Central memory CD8-positive, alpha-beta T cell (primary cell): ENCODE results near the gene CMIP.

Source experiments
- ATAC-seq: fragments of 150-1000 bp; cut with Tn5 transposase; replicated peaks from 2 replicates; pipeline ENCODE4 v1.10.0; 2022; ENCODE audit warnings: mild to moderate bottlenecking, moderate FRiP score, moderate number of reproducible peaks; ENCODE audit not compliant: poor library complexity, severe bottlenecking; ENCODE audit errors: extremely low read depth
- DNase-seq, 2 donors: peaks; one replicate each; pipeline ENCODE4 v3.0.0; 2021; ENCODE audit warnings: low spot score in 2 of 2
- H3K27ac Mint-ChIP-seq: one replicate; pipeline ENCODE4 v1.8.0; 2022; ENCODE audit warnings: low read depth, mild to moderate bottlenecking, moderate library complexity, mixed read lengths
- H3K27me3 Mint-ChIP-seq: one replicate; pipeline ENCODE4 v1.8.0; 2022; ENCODE audit warnings: mixed read lengths
- H3K36me3 Mint-ChIP-seq: one replicate; pipeline ENCODE4 v1.8.0; 2022; ENCODE audit warnings: mild to moderate bottlenecking, moderate library complexity, mixed read lengths; ENCODE audit not compliant: insufficient read depth
- H3K4me1 Mint-ChIP-seq: one replicate; pipeline ENCODE4 v1.8.0; 2022; ENCODE audit warnings: mixed read lengths
- H3K4me3 Mint-ChIP-seq: one replicate; pipeline ENCODE4 v1.8.0; 2022; ENCODE audit warnings: mild to moderate bottlenecking, moderate library complexity, mixed read lengths
- H3K9me3 Mint-ChIP-seq: one replicate; pipeline ENCODE4 v1.8.0; 2022; ENCODE audit warnings: mixed read lengths

Gene CMIP

DNA sequence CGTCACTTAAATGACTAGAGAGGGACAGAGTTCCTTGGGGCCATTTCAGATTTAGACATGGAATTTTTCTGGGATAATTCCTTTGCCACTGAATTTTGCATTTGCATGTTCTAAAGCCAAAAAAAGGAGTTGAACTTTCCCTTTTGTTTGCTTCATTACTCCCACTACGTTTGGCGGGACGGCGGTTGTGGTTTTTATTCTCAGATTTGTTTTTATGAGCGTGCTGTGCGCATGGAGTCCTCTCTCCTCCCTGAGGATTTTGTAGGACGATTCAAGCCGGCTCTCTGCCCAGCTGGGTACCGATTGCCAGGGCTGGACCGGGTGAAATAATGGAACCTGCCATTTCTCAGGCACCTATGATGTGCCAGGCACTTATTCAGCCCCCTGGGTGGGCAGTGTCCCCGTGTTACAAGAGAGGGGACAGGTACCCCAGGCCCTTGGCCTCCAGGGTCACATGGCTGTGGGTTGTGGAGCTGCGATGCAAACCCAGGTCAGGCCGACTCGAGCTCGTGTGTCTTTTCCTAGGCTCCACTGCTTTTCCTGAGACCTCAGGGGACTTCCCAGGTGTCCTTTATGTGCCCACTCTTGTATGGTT is 18.8 kb downstream of the CMIP start:
- ATAC-seq: no peak
- H3K9me3 Mint-ChIP-seq: no peaks in the 10 kb centered on the region
- H3K4me3 Mint-ChIP-seq: no peak overlapping the region
- H3K27ac Mint-ChIP-seq: peak overlapping the region; percentile 68
- DNase-seq: no peak
- peaks cover 32% of the 10 kb centered on the region for H3K36me3 Mint-ChIP-seq
- H3K4me1 Mint-ChIP-seq: peaks cover 74% of the 10 kb centered on the region
- H3K27me3 Mint-ChIP-seq: no peaks in the 10 kb centered on the region

DNA sequence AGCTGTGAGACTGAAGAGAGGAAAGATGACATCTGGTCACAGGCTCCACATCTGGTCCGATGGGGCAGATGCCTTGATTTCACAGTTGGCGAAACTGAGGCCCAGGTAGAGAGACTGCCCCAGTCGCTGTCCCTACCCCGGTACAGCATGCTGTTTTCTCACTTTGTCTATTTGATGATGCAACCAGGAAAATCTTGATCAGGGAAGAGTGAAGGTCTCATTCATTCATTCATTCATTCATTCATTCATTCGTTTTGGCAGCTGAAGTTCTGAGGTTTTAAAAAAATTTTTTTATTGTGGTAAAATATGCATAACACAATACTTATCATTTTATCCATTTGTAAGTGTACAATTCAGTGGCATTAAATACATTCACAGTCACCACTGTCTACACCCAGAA is 19.7 kb downstream of the CMIP start:
- DNase-seq (no peak), ATAC-seq (no peak)
- Mint-ChIP-seq H3K4me1 (peaks cover 76% of the 10 kb centered on the region), H3K36me3 (peaks cover 33% of the 10 kb centered on the region), H3K27ac (peak overlapping the region; percentile 68), H3K9me3 (no peaks in the 10 kb centered on the region), H3K27me3 (no peaks in the 10 kb centered on the region), H3K4me3 (no peak overlapping the region)

DNA sequence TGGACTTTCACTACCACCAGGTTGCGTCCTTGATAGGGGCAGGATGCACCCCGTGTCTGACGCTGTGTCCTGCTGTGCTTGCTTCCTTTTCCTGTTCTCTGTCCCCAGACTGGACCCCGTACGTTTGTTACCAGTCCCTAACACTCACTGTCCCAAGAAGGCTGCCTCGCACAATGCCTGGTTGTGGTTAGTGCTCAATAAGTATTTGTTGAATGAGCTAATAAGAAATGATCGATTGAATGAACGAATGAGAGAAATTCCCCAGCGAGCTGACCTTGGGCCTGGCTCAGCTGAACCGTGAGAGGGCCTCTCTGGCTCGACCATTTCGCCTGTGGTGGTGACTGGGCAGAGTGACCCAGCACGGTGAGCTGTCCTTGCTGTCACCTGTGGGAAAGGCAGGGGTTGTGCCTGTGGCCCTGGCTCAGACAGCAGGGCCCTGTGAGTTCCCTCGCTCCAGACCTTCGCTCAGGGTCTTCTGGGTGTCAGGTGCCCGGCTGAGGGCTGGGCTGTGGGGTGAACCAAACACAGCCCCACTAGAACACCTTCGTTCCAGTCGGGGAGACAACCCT is 20.9 kb downstream of the CMIP start:
- DNase-seq: no peak
- Mint-ChIP-seq H3K36me3 (peaks cover 38% of the 10 kb centered on the region), H3K4me3 (no peak overlapping the region), H3K27ac (no peak overlapping the region), H3K27me3 (no peaks in the 10 kb centered on the region), H3K4me1 (peaks cover 80% of the 10 kb centered on the region), H3K9me3 (no peaks in the 10 kb centered on the region)
- no peak for ATAC-seq

DNA sequence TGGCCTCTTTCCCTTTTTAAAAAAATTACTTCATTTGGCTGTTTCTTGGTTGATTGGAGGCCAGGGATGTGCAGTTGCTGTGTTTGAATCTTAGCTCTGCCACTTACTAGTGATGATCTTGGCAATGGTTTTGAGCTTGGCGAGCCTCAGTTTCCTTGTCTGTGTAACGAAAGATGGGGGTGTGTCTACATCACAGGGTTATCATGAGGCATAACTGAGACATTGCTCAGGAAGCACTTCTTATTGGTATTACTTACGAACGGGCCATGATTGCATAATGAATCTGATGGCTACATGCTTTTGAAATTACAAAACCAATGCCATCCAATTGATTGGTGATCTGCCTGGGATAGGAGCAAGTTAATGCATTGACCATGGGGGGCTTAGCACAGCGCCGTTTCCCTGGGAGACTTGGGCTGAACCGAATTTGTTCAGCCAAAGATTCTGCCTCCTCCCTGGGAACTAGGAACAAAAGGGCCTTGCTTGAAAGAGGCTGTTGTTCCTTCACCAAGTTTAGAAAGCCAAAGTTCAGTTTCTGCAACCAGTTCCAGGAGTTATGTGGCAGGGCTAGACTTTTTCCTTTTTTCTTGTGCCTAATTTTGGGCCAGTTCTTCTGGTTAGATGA is 21.9 kb downstream of the CMIP start:
- ATAC-seq (no peak), DNase-seq (no peak)
- Mint-ChIP-seq H3K27ac (peak overlapping the region; percentile 41), H3K36me3 (peaks cover 32% of the 10 kb centered on the region), H3K4me1 (peaks cover 79% of the 10 kb centered on the region), H3K27me3 (no peaks in the 10 kb centered on the region), H3K9me3 (no peaks in the 10 kb centered on the region), H3K4me3 (no peak overlapping the region)

DNA sequence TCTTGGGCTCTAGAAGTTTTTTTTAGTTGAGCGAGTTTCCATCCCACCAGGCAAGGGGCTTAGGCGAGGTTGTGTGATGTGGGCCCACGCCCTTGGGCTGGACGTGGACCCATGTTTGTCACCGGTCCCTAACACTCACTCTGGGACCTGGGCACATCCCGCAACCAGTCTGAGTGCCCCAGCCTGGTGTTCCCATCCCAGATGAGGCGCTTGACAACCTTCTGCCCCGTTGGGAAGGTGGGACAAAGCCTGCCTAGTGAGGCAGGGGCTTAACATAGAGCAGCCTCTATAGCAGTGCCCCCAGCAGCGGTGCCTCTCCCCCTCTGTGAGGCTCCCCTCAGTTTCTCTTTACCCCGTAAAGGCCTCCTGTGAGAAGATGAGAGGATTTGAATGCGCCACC is 22.5 kb downstream of the CMIP start:
- peaks cover 79% of the 10 kb centered on the region for H3K4me1 Mint-ChIP-seq
- no peaks in the 10 kb centered on the region for H3K27me3 Mint-ChIP-seq
- DNase-seq (no peak), ATAC-seq (no peak)
- no peaks in the 10 kb centered on the region for H3K9me3 Mint-ChIP-seq
- H3K36me3 Mint-ChIP-seq: peaks cover 32% of the 10 kb centered on the region
- no peak overlapping the region for H3K4me3 Mint-ChIP-seq
- no peak overlapping the region for H3K27ac Mint-ChIP-seq

DNA sequence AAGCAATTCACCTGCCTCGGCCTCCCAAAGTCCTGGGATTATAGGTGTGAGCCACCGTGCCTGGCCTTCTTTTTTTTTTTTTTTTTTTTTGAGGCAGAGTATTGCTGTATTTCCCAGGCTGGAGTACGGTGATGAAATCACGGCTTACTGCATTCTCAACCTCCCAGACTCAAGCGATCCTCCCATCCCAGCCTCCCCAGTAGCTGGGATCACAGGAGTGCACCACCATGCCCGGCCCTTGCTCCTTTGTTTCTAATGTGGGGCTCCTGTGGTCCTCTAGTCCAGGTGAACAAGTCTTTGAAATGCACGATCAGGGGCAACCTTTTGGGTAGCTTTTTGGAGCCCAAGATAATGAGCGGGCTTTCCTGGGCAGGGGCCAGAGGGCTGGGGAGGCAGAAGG is 23.2 kb downstream of the CMIP start:
- no peak overlapping the region for H3K4me3 Mint-ChIP-seq
- no peaks in the 10 kb centered on the region for H3K9me3 Mint-ChIP-seq
- ATAC-seq: no peak
- H3K36me3 Mint-ChIP-seq: peaks cover 31% of the 10 kb centered on the region
- H3K4me1 Mint-ChIP-seq: peaks cover 79% of the 10 kb centered on the region
- DNase-seq: no peak
- peak overlapping the region; percentile 96 for H3K27ac Mint-ChIP-seq
- H3K27me3 Mint-ChIP-seq: no peaks in the 10 kb centered on the region

DNA sequence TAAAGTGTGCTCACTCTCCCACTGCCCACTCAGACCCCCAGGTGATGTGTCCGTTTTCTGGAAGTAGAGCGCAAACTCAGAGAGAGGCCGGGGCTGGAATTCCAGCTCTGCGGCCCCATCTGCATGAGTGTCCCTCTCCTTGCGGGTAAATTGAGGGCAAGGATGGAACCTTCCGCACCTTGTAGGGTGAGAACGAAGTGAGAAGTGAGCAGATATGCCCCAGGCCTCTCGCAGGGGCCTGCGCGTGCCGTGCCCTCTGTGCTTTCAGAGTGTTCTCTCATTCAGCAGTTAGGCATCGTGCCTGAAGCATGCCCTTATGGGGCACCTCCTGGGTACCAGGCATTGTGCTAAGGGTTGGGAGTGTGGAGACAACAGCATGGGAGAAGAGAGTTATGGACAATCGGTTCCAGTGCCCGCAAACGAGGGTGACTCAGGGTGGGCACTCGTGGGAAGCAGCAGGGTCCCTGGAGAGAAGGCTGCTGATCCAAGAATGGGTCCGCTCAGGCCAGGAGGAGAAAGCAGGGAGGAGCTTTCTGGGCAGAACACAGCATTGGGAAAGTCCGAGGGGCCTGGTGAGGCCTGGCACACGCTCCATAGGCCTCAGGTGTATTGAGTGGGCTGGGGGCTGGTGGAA is 23.8 kb downstream of the CMIP start:
- Mint-ChIP-seq H3K4me3 (peak overlapping the region; percentile 73), H3K36me3 (peaks cover 32% of the 10 kb centered on the region)

DNA sequence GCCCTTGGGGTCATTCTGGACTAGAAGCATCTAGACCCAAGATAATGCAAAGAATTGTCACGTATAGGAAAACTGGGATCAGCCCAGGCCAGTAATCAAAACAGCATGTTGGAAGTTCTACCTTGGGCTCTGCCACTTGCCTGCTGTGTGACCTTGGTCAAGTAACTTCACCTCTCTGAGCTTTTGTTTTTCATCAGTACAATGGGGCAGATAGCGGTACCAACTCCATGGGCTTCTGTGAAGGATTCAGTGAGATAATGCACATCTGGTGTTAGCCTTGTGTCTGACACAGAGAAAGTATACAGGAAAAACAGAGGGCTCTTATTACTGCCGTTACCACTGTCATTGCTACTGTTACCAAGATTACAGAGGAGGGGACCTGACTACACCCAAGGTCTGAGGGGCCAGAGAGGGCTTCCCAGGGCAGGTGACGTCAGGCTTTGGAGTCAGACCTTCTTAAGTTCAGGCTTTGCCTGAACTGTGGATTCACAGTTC is 24.6 kb downstream of the CMIP start:
- peak; percentile 66 for ATAC-seq
- peak in 1 of 2 donors; percentile 31 for DNase-seq

More for the DNA sequence above, 23.8 kb downstream of the CMIP start:
- no peak for ATAC-seq
- H3K4me1 Mint-ChIP-seq: peaks cover 82% of the 10 kb centered on the region
- H3K27me3 Mint-ChIP-seq: no peaks in the 10 kb centered on the region
- no peak for DNase-seq
- H3K9me3 Mint-ChIP-seq: no peaks in the 10 kb centered on the region
- peak overlapping the region; percentile 96 for H3K27ac Mint-ChIP-seq

DNA sequence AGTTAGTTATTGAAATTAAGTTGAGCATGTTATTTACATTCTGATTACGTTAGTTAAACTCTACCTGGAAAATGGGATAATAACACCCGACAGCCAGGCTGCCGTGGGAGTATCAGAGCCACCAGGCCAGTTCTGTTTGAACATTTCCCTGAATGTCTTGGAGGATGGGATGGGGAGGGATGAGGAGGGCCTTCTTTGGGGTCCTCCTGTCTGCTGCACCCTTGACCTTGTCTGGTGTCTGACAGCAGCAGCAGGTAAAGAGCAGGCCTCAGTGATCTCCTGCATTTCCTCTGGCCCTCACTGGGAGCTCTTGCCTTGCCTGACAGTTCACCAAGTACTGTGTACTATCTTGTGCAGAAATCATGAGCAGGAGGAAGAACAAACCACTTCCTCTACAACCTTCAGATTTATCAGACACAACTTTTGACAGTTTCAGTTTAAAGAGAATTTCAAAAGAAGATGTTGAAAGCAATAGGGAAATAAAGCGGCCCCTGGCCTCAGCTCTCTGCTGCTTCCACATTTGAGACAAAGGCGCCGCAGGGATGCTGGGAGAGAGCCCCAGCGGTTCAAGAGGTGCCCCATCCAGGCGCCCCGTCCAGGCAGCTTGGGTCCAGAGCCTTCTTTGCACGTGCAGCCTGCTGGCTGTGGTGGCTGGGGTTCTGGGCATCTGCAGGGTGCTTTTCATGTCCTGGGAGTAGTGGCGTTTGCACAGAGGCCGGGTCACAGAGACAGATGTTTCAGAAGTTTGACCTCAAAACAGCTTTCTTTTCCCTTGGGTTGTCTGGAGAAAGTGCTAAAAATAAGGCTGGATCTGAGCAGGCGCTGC is 25.3 kb downstream of the CMIP start:
- no peaks in the 10 kb centered on the region for H3K9me3 Mint-ChIP-seq
- peaks cover 25% of the 10 kb centered on the region for H3K36me3 Mint-ChIP-seq
- peak overlapping the region; percentile 96 for H3K27ac Mint-ChIP-seq
- H3K4me3 Mint-ChIP-seq: peak overlapping the region; percentile 73
- DNase-seq (peak; percentile 25 to 44), ATAC-seq (peak; percentile 94)
- peaks cover 76% of the 10 kb centered on the region for H3K4me1 Mint-ChIP-seq
- no peaks in the 10 kb centered on the region for H3K27me3 Mint-ChIP-seq

More for the DNA sequence above, 24.6 kb downstream of the CMIP start:
- Mint-ChIP-seq H3K4me3 (peak overlapping the region; percentile 73), H3K27me3 (no peaks in the 10 kb centered on the region), H3K36me3 (peaks cover 29% of the 10 kb centered on the region), H3K27ac (peak overlapping the region; percentile 96), H3K9me3 (no peaks in the 10 kb centered on the region), H3K4me1 (peaks cover 79% of the 10 kb centered on the region)

DNA sequence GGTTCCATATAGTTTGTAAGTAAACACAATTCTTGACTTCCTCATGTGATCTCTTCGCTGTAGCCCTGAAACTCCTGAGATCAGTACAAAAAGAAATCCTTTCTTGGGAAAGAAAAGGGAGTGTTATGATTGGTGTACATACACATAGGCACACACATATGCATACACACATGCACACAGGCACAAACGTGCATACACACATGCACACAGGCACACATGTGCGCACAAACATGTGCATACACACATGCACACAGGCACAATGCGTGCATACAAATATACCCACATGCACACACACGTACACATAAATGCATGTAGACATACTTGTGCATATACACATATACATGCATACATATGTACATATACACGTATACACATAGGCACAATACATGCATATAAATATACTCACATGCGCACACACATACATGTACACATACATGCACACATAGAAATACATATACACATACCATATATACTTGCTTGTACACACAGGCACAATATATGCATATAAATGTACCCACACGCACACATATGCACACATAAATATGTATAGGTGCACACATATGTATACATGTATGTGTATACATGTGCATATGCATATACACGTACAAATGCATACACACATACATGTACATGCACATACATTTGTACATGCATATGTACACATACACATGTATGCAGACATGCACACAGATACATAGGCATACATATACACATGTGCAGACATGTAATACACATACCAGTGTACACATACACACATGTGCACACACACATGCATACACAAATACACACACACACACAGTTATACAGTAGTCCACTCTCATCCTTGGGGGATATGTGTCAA is 26.4 kb downstream of the CMIP start:
- Mint-ChIP-seq H3K9me3 (no peaks in the 10 kb centered on the region), H3K27me3 (no peaks in the 10 kb centered on the region), H3K27ac (peak overlapping the region; percentile 96), H3K4me1 (peaks cover 77% of the 10 kb centered on the region), H3K4me3 (peak overlapping the region; percentile 73), H3K36me3 (peaks cover 24% of the 10 kb centered on the region)
- no peak for DNase-seq
- no peak for ATAC-seq

DNA sequence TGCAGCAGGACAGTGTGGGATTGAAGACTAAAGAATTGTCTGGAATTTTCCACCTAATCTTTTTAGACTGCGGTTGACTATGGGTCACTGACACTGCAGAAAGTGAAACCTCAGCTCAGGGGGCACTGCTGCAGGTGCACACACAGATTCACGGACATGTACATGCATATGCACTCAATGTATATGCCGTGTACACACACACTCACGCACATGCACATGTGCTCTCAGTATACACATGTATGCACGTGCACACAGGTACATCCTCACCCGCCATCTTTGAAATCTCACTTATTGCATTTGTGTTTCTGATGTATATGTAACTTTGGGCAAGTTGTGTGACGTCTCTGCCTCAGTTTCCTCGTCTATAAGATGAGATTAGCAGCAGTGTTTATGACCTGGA is 27.3 kb downstream of the CMIP start:
- Mint-ChIP-seq H3K36me3 (peaks cover 26% of the 10 kb centered on the region), H3K27me3 (no peaks in the 10 kb centered on the region), H3K27ac (peak overlapping the region; percentile 84), H3K4me3 (no peak overlapping the region), H3K9me3 (no peaks in the 10 kb centered on the region), H3K4me1 (peaks cover 79% of the 10 kb centered on the region)
- DNase-seq: no peak
- ATAC-seq: no peak
